Stimulated activated CD8-positive, alpha-beta memory T cell treated with anti-CD3 and anti-CD28 coated beads, Interleukin-4, amount 100 ng/mL, for 24 hours (primary cell): ENCODE results near the gene APOBEC3B.
A peak's percentile ranks its signal among the peaks of the same experiment; 100 is the strongest.
"Not testable (repeated sequence)": the region's sequence is repeated elsewhere in the genome, so short reads cannot be mapped to it uniquely, and the experiment has no call there.

ENCODE experiments used
- DNase-seq: peaks from one replicate; pipeline ENCODE4 v3.0.0-alpha.2; 2020; ENCODE audit warnings: low read depth

The APOBEC3B gene

GRCh38 chr22:38997518-38997917, 15.4 kb downstream of the APOBEC3B start:
- DNase-seq, result no peak

- peak; percentile 60 for DNase-seq
Measured at GRCh38 chr22:39003165-39003638, 21.1 kb downstream of the APOBEC3B start.

GRCh38 chr22:39007177-39007576, 25.0 kb downstream of the APOBEC3B start:
- no peak for DNase-seq

GRCh38 chr22:39008271-39008850, 26.2 kb downstream of the APOBEC3B start:
- DNase-seq, result not testable (repeated sequence)

- no peak for DNase-seq
Measured at GRCh38 chr22:39010946-39011345, 28.8 kb downstream of the APOBEC3B start.

GRCh38 chr22:39012533-39013511, 30.7 kb downstream of the APOBEC3B start:
- DNase-seq, result no peak

GRCh38 chr22:39013561-39013941, 31.4 kb downstream of the APOBEC3B start:
- DNase-seq, result not testable (repeated sequence)

GRCh38 chr22:39013942-39014722, 32.0 kb downstream of the APOBEC3B start, which contains the start of gene APOBEC3C:
TSS of gene APOBEC3C (plus strand) at chr22:39014257. CDS start at chr22:39014363, 106 bp downstream.
- peak; percentile 73 for DNase-seq

GRCh38 chr22:39014723-39015121, 32.6 kb downstream of the APOBEC3B start:
- DNase-seq, result not testable (repeated sequence)

- no peak for DNase-seq
Measured at GRCh38 chr22:39016592-39016991, 34.4 kb downstream of the APOBEC3B start.

GRCh38 chr22:39017596-39018365, 35.6 kb downstream of the APOBEC3B start:
- no peak for DNase-seq

GRCh38 chr22:39020021-39020651, 38.0 kb downstream of the APOBEC3B start:
- DNase-seq, result not testable (repeated sequence)

GRCh38 chr22:39021552-39022250, 39.6 kb downstream of the APOBEC3B start:
- DNase-seq, result no peak

GRCh38 chr22:39024519-39025308, 42.6 kb downstream of the APOBEC3B start:
- no peak for DNase-seq

- DNase-seq, result no peak
Measured at GRCh38 chr22:39026509-39027150, 44.5 kb downstream of the APOBEC3B start.

GRCh38 chr22:39027717-39028116, 45.6 kb downstream of the APOBEC3B start:
- DNase-seq, result no peak

GRCh38 chr22:39028281-39028680, 46.1 kb downstream of the APOBEC3B start:
- no peak for DNase-seq

- no peak for DNase-seq
Measured at GRCh38 chr22:39029227-39029626, 47.1 kb downstream of the APOBEC3B start.

- no peak for DNase-seq
Measured at GRCh38 chr22:39030705-39031104, 48.6 kb downstream of the APOBEC3B start.
